Activated T-helper 1 cell treated with Interleukin-2 at 50 U/mL for 16 hours (primary cell): ENCODE measurements around the gene ALKBH4.
"Not testable (repeated sequence)": the region's sequence is repeated elsewhere in the genome, so short reads cannot be mapped to it uniquely, and the experiment has no call there.

Experiments used
- DNase-seq: peaks from one replicate; pipeline ENCODE4 v3.0.0-alpha.2; 2020; ENCODE audit warnings: low read depth

ALKBH4 gene

DNA sequence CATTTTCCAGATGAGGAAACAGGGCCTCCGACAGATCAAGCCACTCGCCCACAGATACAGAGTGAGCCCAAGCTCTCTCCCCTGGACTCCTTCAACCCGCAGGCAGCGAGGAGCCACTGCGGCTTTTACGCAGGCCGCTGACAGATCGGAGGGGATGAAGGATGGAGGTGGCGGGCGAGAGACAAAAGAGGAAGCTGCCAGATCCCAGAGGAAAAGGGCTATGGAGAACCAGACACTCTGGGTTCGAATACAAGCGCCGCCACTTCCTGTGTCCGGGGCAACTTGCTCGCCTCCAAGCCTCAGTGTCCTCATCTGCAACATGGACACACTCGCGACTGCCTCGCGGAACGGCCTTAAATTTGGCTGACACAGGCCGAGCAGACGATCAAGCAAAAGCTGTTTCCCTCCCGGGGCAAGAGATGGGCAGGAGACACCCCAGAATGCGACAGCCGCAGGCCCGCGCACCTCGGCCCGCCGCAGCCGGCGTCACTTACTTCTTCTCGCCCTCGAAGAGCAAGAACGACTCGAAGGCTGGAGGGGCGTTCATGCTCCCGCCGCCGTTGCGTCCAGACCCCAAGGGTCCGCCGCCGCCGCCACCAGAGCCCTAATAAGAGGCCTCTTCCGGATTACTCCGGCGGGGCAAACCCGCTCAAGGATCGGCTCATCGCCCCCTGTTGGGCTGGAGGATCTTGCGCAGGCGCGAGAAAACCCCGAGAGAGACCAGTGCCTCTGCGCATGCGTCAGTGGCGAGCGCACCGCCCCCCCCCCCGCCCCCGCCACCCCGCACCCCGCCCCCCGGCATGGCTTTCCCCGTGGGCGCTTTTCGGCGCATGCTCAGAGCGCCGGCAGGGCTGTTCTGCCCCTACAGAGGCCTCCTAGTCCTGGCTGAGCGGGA lies 13.9 kb upstream of the ALKBH4 start, which contains the start of gene POLR2J:
Gene POLR2J, minus strand, starts transcription at position 609 of the 895 bp plus-strand sequence. Its CDS starts 62 bp downstream, at position 547.
- peak; percentile 96 for DNase-seq

DNA sequence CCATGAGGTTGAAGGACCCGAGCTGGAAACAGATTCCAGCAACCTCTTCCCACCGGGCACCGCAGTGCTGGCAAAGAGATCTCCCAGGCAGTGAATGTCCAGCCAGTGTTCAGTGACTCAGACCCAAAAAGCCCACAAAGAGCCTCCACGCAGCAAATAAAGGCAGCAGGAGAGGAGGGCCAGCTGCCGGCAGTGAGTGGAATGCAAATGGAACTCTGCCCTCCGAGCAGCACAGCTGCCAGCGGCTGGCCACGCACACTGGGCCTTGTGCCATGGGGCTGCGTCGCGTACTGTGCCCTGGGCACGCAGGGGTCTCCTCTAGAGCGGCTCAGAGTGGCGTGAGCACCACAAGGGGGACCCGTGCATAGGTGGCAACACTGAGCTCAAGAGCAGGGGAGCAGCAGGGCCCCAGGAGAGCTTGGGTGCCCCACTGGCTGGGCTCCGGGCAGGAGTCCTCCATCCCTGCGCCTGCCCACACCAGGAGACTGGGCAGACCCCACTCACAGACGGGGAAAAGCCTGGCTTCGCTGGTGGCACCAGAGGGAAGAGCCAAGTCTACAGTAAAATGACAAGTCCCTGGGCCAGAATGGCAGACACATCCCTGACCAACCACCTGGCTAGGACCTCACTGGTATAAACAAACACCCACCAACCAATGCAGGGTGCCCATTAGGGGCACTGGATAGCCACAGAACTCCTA lies 10.2 kb upstream of the ALKBH4 start:
- not testable (repeated sequence) for DNase-seq

DNA sequence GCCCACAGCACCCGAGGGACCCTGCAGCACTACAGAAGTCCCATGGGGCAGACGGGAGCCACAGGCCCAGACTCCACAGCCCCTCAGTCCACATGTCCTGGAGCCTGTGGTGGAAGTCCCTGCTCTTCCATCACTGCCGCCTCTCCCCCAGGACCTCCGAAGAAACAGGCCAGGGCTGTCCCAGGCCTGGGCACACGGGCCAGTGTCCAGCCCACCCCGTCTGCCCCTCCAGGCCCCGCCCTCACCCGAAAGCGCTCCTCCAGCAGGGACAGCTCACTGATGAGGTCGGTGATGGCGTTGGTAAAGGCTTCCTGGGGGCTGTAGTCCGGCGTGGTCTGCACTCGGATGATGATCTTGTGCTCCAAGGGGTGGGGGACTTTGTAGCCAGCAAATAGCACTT lies 9.5 kb upstream of the ALKBH4 start:
- DNase-seq, result not testable (repeated sequence)

DNA sequence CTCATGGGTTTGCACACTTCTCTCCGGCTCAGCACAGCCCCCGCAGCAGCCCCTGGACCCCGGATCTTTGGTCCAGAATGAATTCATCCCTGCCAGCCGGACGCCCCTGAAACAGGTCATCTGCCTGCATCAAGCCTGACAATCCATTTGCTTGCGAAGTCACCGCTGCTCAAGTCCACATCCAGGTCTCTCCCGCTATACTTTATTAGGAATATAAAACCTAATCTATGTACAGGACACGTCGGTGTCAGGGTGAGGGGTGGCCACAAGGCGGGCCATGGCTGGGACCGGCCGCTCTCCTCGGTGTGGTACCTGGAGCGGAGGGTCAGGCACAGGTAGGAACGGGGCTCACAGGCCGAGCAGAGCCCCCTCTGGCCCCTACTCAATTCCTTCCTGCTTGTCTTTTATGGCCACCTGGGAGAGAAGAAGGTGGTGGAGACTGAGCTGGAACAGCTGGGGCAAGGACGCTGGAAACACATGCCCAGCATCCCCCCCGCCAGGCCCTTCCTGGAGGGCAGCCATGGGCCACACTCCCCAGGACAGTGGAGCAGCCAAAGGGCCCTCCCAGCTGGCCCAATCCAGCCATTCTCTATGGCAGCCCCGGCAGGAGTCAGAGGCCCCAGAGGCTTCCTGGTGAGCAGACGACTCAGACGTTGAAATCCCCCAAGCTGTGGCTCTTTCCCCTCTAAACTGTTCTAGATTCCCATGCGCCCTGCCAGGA lies 8.8 kb upstream of the ALKBH4 start:
- DNase-seq, result no peak

DNA sequence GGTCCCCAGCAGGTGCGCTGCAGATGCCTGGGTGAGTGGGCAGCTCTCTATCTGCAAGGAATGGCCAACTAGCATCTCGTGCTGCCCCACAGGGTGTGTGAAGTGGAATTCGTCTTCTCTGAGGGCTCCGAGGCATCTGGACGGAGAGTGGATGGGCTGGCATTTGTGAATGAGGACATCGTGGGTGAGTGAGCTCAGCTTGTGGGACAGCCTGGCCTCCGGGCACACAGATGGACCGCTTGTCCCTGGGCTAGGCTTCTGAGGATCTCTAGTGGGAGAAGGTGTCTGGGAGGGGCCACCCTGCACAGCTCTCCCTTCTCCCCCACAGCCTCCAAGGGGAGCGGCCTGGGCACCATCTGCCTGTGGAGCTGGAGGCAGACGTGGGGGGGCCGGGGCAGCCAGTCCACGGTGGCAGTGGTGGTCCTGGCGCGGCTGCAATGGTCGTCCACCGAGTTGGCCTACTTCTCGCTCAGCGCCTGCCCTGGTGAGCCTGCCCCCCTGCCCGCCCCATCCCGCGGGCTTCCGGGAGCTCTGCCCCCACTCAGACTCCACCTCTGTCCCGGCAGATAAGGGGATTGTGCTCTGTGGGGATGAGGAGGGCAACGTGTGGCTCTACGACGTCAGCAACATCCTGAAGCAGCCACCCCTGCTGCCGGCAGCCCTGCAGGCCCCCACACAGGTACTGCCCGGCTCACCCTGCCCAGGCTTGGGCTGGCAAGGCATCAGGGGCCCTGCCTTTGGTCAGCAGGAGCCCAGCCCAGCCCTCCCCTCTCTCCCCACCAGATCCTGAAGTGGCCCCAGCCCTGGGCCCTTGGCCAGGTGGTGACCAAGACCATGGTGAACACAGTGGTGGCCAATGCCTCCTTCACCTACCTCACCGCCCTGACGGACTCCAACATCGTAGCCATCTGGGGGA lies 7.7 kb upstream of the ALKBH4 start:
- no peak for DNase-seq

DNA sequence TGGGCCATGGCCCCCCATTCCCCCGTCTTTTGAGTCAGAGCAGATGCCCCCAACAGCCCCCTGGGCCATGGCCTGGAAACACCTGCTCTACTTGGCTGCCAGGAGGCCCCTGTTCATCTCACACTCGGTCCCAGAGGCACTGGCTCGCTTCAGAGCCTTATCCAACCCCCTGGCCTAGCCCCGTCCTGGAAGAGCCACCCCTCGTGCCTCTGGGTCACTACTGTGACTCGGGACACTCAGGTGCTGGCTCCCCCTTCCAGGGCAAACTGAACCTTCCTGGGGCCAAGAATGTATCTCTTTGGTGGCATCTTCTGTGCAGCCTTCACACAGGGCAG lies 7.1 kb upstream of the ALKBH4 start:
- no peak for DNase-seq

DNA sequence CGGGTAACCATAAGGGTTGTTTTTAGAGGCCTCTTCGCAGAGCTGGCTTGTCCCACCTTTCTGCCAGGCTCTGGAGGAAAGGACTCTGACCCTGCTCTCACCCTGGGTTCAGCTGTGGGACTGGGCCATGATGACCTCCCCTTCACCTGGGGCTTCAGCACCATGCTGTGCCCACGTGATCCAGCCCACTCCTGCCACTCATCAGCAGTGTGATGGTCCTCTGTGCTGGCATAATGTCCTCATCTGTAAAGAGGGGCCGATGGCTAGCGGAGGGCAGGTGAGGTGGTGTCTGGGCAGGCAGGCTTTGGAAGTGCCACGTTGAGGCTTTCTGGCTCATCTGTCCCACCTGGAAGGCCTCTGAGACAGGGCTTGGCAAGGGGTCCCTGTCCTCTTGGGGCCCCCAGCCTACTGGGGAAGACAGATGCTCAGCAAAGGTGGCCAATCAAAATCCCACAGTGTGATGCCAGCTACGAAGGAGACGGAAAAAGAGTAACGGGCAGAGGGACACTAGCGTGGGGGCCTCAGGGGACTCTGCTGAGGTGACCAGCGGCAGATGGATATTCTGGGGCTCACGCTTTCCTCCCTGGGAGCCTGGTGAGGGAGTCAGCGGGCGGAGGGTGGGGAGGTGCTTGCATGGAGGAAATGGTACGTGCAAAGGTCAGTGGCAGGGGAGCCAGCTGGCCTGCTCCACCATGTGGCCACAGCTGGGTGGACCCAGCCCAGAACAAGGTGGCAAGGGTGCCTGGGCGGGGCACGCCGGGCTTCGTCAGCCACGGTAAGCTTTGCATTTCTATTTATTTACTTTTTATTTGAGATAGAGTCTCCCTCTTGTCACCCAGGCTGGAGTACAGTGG lies 5.5 kb upstream of the ALKBH4 start:
- no peak for DNase-seq

DNA sequence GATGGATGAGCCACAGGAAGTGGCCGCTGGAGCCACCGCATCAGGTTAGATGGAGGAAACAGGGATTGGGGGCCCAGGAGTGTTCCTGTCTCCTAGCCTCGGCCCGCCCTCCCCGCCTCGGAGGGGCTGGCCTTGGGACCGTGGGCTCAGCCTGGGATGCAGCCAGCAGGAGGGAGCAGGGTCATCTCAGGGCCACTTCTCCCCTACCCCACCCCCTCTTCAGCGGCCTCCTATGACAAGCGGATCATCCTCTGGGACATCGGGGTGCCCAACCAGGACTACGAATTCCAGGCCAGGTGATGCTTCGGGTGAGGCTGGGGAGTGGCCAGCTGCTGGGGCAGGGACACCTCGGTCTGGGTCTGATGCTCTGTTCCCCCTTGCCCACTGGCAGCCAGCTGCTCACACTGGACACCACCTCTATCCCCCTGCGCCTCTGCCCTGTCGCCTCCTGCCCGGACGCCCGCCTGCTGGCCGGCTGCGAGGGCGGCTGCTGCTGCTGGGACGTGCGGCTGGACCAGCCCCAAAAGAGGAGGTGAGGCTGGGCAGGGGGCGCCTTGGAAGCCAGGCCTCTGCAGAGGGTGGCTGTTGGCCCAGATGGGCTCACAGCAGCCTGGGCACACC lies 4.8 kb upstream of the ALKBH4 start:
- no peak for DNase-seq

DNA sequence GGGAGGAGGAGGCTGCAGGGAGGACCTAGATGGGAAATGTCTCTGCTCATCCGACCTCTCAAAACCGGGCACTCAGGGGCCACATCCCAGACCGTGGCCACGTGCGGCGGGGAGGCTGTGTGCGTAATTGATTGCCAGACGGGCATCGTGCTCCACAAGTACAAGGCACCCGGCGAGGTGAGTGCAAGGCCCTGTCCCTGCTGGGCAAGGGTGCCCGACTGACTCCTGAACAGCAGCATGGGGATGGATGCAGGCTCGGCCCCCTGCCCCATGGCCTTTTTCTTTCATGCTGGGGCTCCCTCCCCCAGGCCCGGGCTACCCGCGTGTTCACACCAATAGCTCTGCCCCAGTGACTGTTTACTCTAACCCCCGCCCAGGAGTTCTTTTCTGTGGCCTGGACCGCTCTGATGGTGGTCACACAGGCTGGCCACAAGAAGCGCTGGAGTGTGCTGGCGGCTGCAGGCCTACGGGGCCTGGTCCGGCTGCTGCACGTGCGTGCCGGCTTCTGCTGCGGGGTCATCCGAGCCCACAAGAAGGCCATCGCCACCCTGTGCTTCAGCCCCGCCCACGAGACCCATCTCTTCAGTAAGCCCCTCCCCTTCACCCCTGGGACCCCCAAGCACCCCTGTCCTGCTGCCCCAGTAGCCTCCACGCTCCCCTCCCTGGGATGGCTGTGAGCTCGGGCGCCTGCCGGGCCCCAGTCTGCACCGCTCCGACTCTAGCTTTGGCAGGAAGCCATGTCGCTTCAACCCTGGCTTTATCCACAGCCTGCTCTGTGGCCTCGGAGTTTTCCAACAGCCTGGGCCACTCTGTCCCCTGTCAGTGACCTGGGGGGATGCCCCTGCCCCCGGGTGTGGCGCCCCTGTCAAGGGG lies 4.1 kb upstream of the ALKBH4 start:
- DNase-seq, result no peak

DNA sequence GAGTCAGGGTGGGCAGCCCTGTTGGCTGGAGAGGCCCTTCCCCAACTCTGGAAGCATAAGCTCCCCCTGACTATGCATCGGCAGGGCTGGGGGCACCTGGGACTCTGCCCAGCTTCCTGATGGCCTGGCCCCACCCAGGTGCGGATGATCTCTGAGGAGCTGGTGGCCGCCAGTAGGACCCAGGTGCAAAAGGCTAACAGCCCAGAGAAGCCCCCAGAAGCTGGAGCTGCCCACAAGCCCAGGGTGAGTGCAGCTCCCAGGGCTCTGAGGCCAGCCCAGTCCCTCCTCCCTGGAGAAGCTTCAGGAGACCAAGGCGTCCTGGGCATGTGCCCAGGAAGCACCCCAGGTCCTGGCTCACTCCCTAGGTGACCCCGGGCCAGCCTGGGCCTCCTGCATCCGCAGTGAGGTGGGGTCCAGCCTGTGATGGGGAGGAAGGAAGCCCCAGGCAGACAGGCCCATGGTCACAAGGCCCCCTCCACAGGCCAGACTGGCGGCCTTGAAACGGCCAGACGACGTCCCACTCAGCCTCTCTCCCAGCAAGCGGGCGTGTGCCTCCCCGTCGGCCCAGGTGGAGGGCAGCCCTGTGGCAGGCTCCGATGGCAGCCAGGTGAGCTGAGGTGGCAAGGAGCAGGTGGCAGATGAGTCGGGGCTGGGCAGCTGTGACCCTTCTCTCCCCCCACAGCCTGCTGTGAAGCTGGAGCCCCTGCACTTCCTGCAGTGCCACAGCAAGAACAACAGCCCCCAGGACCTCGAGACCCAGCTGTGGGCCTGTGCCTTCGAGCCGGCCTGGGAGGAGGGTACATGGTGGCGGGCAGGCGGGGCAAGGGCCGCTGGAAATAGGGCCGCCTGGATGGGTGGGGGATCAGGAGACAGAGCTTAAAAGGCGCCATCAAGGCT lies 3.2 kb upstream of the ALKBH4 start:
- DNase-seq, result no peak

DNA sequence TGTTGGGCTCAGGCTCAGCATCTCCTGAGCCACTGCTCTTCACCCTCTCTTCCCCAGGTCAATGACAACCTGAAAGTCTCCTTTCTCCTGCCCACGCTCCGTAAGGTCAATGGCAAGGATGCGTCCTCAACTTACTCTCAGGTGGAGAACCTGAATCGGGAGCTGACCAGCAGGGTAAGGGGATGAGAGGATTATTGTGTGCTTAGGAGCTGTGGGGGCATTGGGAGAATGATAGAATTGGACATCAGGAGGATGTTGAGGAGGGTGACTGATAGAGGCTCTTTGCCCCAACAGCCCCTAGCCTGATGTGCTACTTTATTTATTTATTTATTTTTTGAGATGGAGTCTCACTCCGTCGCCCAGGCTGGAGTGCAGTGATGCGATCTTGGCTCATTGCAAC lies 1.4 kb upstream of the ALKBH4 start:
- DNase-seq, result no peak

DNA sequence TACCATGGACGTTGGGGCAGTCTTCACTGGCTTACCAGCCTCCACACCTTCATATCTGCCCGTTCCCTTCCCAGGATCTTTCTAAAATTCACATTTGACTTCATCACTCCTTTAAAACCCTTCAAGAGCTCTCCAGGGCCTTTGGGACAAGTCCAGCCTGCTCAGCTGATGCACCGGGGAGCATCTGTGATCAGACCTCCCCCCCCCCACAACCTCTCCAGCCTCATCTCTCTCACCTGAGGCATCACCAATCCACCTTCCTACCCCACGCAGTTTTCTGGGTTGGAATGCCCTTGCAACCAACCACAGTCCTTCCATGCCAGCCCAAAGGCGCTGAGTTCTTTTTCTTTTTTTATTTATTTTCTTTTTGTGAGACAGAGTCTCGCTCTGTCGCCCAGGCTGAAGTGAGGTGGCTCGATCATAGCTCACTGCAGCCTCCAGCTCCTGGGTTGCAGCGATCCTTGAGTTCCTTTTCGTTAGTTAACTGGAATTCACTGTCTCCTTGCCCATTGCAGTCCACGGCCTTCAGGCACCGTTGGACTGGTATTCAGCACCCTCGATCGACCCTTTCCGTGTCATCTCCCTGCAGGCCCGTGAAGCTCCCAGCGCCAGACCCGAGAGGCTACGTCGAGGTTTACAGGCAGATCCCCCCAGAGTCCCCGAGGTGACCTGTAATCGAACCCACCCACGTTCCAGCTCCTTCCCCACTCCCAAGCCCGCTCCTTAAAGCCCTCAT lies 654 bp downstream of the ALKBH4 start:
- DNase-seq, result no peak

DNA sequence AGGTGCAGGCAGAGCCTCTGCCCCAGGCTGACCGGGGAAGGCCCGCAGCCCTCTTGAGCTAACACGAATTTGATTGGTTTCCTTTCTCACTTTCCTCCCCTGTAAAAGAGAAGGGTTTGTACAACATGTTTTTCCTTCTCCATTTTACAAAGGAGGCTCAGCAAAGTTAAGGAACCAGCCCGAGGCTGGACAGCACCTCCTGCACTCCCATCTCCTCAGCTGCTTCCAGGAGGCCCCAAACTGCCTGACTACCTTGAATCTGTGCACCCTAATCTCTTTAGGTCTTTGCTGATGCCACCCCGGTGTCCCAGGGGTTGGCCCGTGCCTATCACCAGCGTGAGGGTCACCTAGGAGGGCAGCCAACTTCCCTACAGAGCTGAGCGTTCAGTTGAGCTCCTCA lies 4.2 kb downstream of the ALKBH4 start:
- no peak for DNase-seq

DNA sequence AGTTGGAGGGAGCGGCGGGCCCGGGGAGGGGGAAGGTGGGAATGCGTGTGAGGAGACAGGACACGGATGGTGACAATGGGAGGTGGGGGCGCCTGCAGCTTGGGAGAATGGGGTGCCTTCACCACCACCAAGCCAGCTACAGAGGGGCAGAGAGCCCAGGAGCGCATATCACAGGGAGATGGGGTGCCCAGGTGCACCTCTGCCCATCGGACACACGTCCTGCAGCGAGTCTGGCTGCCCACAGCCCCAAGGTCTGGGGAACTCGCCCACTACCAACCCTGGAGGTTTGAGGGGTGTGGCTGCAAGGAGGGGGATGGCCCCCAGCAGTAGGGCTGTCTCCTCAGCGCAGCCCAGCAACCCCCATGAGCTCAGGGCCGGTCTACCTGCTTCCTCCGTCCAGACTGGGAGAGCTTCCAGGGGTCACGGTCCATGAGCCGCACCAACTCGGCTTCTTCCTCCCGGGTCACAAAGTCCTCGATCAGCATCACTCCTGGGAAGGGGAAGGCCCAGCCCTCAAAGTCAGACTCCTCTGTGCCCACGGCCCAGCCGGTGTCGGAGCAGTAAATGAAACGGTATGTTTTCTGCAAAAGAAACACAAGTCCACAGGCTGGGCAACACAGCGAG lies 5.3 kb downstream of the ALKBH4 start:
- no peak for DNase-seq

DNA sequence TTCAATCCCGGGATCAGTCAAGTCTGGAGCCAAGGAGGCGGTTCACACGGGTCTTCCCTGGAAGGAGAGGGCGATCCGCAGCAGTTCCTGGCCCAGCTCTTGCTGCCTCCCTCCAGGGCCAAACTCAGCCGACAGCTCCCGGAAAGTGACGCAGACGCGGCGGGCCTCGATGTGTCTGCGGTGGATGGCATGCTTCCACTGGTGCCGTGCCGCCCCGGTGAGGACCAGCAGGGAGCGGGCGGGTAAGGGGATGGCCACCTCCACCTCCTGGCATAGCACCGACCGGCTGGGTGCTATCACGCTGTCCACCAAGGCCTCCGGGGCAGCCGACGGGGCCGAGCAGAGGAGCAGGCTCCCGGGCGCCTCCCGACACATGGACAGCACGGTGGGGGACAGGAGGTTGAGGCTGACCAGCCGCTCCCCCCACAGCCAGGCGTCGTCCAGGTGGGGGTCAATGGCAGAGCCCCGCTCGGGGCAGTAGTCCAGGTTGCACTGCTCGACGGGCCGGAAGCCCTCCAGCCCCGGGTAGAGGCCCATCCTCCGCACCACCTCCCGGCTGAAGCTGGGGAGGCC lies 7.2 kb downstream of the ALKBH4 start:
- DNase-seq, result no peak

DNA sequence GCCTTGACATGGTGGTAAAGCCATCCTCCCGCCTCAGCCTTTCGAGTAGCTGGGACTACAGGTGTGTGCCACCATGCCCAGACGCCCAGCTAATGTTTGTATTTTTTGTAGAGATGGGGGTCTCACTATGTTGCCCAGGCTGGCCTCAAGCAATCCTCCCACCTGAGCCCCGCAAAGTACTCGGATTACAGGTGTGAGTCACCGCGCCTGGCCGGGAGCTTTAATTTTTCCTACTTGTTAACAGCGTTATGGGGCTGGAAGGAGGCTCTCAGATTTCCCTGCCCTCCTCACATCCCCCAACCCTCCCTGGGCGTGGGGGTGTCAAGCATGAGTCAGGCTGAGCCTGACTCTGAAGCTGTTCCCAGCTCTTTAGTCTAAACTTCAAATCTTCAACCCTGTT lies 8.3 kb downstream of the ALKBH4 start:
- no peak for DNase-seq

DNA sequence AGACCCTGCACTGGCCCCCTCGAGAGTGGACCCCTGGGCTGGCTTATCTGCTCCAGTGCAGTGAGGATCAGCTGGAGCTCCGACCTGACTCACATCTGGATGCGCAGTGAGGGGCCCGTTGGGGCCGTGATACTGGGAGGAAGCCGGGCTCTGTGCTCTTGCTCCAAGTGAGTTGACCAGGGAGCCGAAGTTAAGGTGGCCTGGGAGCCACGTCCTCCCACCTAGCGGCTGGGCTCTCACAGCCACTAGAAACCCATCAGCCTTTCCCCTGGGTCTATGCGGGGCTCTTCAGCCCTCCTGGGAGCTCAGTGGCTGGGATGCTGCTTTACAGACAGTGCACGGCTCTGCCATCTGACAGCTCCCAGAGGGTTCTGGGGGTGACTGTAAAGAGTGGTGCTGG lies 9.1 kb downstream of the ALKBH4 start:
- DNase-seq, result no peak
